Testis (tissue), 2 donors: ENCODE data around the gene TAS1R1.

Experiments used
- CTCF ChIP-seq, 3 experiments: fragments of 450-650 bp in 2 of 3; fragments of 200-600 bp in 1 of 3; sonication (generic) in 1 of 3; IDR thresholded peaks; one replicate each; pipeline ENCODE4 v1.5.1; 2016 to 2019; ENCODE audit warnings: antibody characterized with exemption in 3 of 3, mild to moderate bottlenecking in 2 of 3, moderate library complexity in 1 of 3
- POLR2A ChIP-seq: fragments of 450-650 bp; IDR thresholded peaks from one replicate; pipeline ENCODE4 v1.6.1; 2017; ENCODE audit warnings: antibody characterized with exemption, mild to moderate bottlenecking, moderate library complexity

GRCh38 chr1:6560267-6560666 lies 5.2 kb downstream of the TAS1R1 start:
- no peak for TF ChIP-seq CTCF (IDR thresholded peaks at IDR 0.05)
- TF ChIP-seq POLR2A, result no peak
